H1 (cell line): ENCODE measurements around the gene HMX1. TPM values are rescaled to one million over a fixed set of nuclear protein-coding genes. Genes with fewer than 3 reads are reported as not detected.
A peak's percentile ranks its signal among the peaks of the same experiment; 100 is the strongest.

Source experiments
- CTCF ChIA-PET: fragments of 300-600 bp; sonication (Branson Sonifier 250); formaldehyde crosslinking; loops from one replicate; lab custom pipeline; 2021; ENCODE audit not compliant: partially characterized antibody; lab: Charles Lee
- POLR2A ChIA-PET: fragments of 300-600 bp; sonication (Branson Sonifier 250); formaldehyde crosslinking; loops from one replicate; lab custom pipeline; 2021; ENCODE audit warnings: inconsistent platforms; ENCODE audit not compliant: partially characterized antibody; lab: Charles Lee
- DNase-seq, 2 experiments: peaks; one replicate each; pipeline versions ENCODE4 v3.0.0 to v3.0.0-alpha.2; 2010 to 2022; ENCODE audit warnings: low spot score in 2 of 2, low read depth in 1 of 2, mixed read lengths in 1 of 2
- FAIRE-seq: peaks from 2 replicates; lab custom pipeline; 2011; peaks lifted over from hg19 to GRCh38; lab: Jason Lieb, UNC
- H2AFZ ChIP-seq: 2 replicates; pipeline ENCODE4 v1.8.1; 2012; ENCODE audit warnings: low read length, inconsistent platforms
- H2AK5ac ChIP-seq: 2 replicates; pipeline ENCODE4 v1.6.1; 2013; ENCODE audit warnings: low read depth, low read length
- H2BK120ac ChIP-seq: replicated peaks from 2 replicates; pipeline ENCODE3; 2013; ENCODE audit warnings: low read depth, low read length, inconsistent platforms
- H2BK12ac ChIP-seq: 2 replicates; pipeline ENCODE4 v1.6.1; 2013; ENCODE audit warnings: low read depth, low read length
- H2BK15ac ChIP-seq: 2 replicates; pipeline ENCODE4 v1.6.1; 2013; ENCODE audit warnings: low read length
- H2BK20ac ChIP-seq: 2 replicates; pipeline ENCODE4 v1.6.1; 2013; ENCODE audit warnings: low read length
- H2BK5ac ChIP-seq: 2 replicates; pipeline ENCODE4 v1.6.1; 2013; ENCODE audit warnings: low read depth, low read length
- H3K14ac ChIP-seq: 2 replicates; pipeline ENCODE4 v1.6.1; 2013; ENCODE audit warnings: inconsistent platforms; ENCODE audit not compliant: insufficient read length
- H3K18ac ChIP-seq: 2 replicates; pipeline ENCODE4 v1.6.1; 2013; ENCODE audit warnings: low read length; ENCODE audit errors: extremely low read depth
- H3K23ac ChIP-seq: 2 replicates; pipeline ENCODE4 v1.6.1; 2013; ENCODE audit warnings: inconsistent platforms; ENCODE audit not compliant: insufficient read length
- H3K23me2 ChIP-seq: 2 replicates; pipeline ENCODE4 v1.6.1; 2013; ENCODE audit warnings: low read depth, low read length
- H3K27ac ChIP-seq: 2 replicates; pipeline ENCODE4 v1.6.1; 2011; ENCODE audit warnings: low read depth, low read length, inconsistent platforms
- H3K27me3 ChIP-seq, 4 experiments: replicated peaks in 1 of 4; 1 replicate in 1 of 4; 2 replicates in 3 of 4; pipeline versions ENCODE4 v1.6.1 to v1.8.1; 2011 to 2013; ENCODE audit warnings: low read length in 3 of 4, mild to moderate bottlenecking in 3 of 4, inconsistent platforms in 2 of 4, mixed read lengths in 2 of 4, moderate library complexity in 1 of 4; ENCODE audit not compliant: control insufficient read depth in 3 of 4, insufficient read depth in 3 of 4; ENCODE audit errors: extremely low read depth in 1 of 4
- H3K36me3 ChIP-seq, 4 experiments: 2 replicates each; pipeline versions ENCODE4 v1.6.1 to v1.8.1; 2011 to 2013; ENCODE audit warnings: mild to moderate bottlenecking in 4 of 4, low read length in 3 of 4, moderate library complexity in 2 of 4, control low read depth in 1 of 4, inconsistent platforms in 1 of 4; ENCODE audit not compliant: insufficient read depth in 4 of 4, control insufficient read depth in 2 of 4
- H3K4ac ChIP-seq: replicated peaks from 2 replicates; pipeline ENCODE3; 2013; ENCODE audit warnings: low read length, low read depth, mixed read lengths, inconsistent platforms; ENCODE audit not compliant: insufficient read length
- H3K4me1 ChIP-seq, 4 experiments: replicated peaks in 1 of 4; 1 replicate in 1 of 4; 2 replicates in 3 of 4; pipeline versions ENCODE4 v1.6.1 to v1.8.1; 2011 to 2013; ENCODE audit warnings: low read length in 3 of 4, inconsistent platforms in 2 of 4, mixed read lengths in 1 of 4; ENCODE audit not compliant: insufficient read depth in 4 of 4, control insufficient read depth in 3 of 4
- H3K4me2 ChIP-seq, 2 experiments: 2 replicates each; pipeline versions ENCODE4 v1.6.1 to v1.8.1; 2011 to 2013; ENCODE audit warnings: low read depth in 2 of 2, low read length in 2 of 2, control low read depth in 1 of 2, inconsistent platforms in 1 of 2, mild to moderate bottlenecking in 1 of 2; ENCODE audit not compliant: insufficient read depth in 1 of 2
- H3K4me3 ChIP-seq, 4 experiments: fragments of 200-600, 300-600 bp in 1 of 4; sonication (generic), shearing (Covaris generic), sonication (Bioruptor Twin) in 1 of 4; 2 replicates each; pipeline versions ENCODE4 v1.5.1 to v1.8.1; 2011 to 2016; ENCODE audit warnings: low read length in 4 of 4, low read depth in 3 of 4, control low read depth in 2 of 4, inconsistent platforms in 2 of 4, mild to moderate bottlenecking in 2 of 4, mixed read lengths in 1 of 4, moderate library complexity in 1 of 4; ENCODE audit not compliant: insufficient read depth in 2 of 4; ENCODE audit errors: extremely low read depth in 1 of 4
- H3K56ac ChIP-seq: replicated peaks from 2 replicates; pipeline ENCODE3; 2013; ENCODE audit warnings: low read depth, mild to moderate bottlenecking, mixed read lengths, low read length, inconsistent platforms; ENCODE audit not compliant: insufficient read length
- H3K79me1 ChIP-seq: 2 replicates; pipeline ENCODE4 v1.6.1; 2013; ENCODE audit warnings: low read depth, low read length, control low read depth
- H3K79me2 ChIP-seq, 2 experiments: 2 replicates each; pipeline versions ENCODE4 v1.6.1 to v1.8.1; 2012 to 2013; ENCODE audit warnings: low read length in 2 of 2, mild to moderate bottlenecking in 2 of 2, inconsistent platforms in 1 of 2; ENCODE audit not compliant: insufficient read depth in 2 of 2, control insufficient read depth in 1 of 2
- H3K9ac ChIP-seq, 4 experiments: replicated peaks in 1 of 4; 1 replicate in 1 of 4; 2 replicates in 3 of 4; pipeline versions ENCODE4 v1.6.1 to v1.8.1; 2011 to 2013; ENCODE audit warnings: low read depth in 3 of 4, low read length in 3 of 4, control low read depth in 2 of 4, mild to moderate bottlenecking in 2 of 4, moderate library complexity in 2 of 4, inconsistent platforms in 1 of 4; ENCODE audit errors: extremely low read depth in 1 of 4
- H3K9me3 ChIP-seq, 2 experiments: 2 replicates each; pipeline versions ENCODE4 v1.6.1 to v1.8.1; 2012 to 2013; ENCODE audit warnings: mild to moderate bottlenecking in 2 of 2, moderate library complexity in 2 of 2, control low read depth in 1 of 2, inconsistent platforms in 1 of 2, low read depth in 1 of 2, low read length in 1 of 2, mixed read lengths in 1 of 2; ENCODE audit not compliant: insufficient read depth in 2 of 2
- H4K20me1 ChIP-seq, 2 experiments: replicated peaks in 1 of 2; 2 replicates each; pipeline versions ENCODE3 to v1.8.1; 2011 to 2013; ENCODE audit warnings: inconsistent platforms in 2 of 2, low read length in 2 of 2, mild to moderate bottlenecking in 1 of 2; ENCODE audit not compliant: insufficient read depth in 2 of 2, control insufficient read depth in 1 of 2
- H4K5ac ChIP-seq: 2 replicates; pipeline ENCODE4 v1.6.1; 2013; ENCODE audit warnings: low read length, low read depth, mixed read lengths, inconsistent platforms; ENCODE audit not compliant: insufficient read length
- H4K8ac ChIP-seq: 2 replicates; pipeline ENCODE4 v1.8.0; 2013; ENCODE audit warnings: mild to moderate bottlenecking, moderate library complexity, low read length, inconsistent platforms; ENCODE audit not compliant: insufficient read depth; ENCODE audit errors: extremely low read depth
- H4K91ac ChIP-seq: replicated peaks from 2 replicates; pipeline ENCODE3; 2013; ENCODE audit warnings: low read length, mixed read lengths, inconsistent platforms; ENCODE audit not compliant: insufficient read length
- BRCA1 ChIP-seq: IDR thresholded peaks from 2 replicates; pipeline ENCODE4 v1.6.1; 2012; ENCODE audit warnings: low read depth, low read length, improper control_type of control experiment
- E2F6 ChIP-seq: IDR thresholded peaks from 2 replicates; pipeline ENCODE4 v1.6.1; 2012; ENCODE audit warnings: inconsistent platforms
- EGR1 ChIP-seq: IDR thresholded peaks from 2 replicates; pipeline ENCODE4 v1.6.1; 2011; ENCODE audit warnings: low read depth, low read length, borderline replicate concordance
- EZH2 ChIP-seq: fragments of 200-600 bp; sonication (generic); IDR thresholded peaks from 2 replicates; pipeline ENCODE4 v1.7.1; 2012; ENCODE audit warnings: low read depth, mild to moderate bottlenecking, moderate library complexity, low read length, inconsistent platforms; ENCODE audit not compliant: severe bottlenecking
- KDM4A ChIP-seq: IDR thresholded peaks from one replicate; pipeline ENCODE4 v1.7.1; 2012; ENCODE audit warnings: low read depth, mild to moderate bottlenecking, moderate library complexity, low read length, inconsistent platforms; ENCODE audit not compliant: severe bottlenecking
- MAFK ChIP-seq: IDR thresholded peaks from 2 replicates; pipeline ENCODE4 v1.6.1; 2012; ENCODE audit warnings: low read depth, mild to moderate bottlenecking, improper control_type of control experiment, low read length
- RBBP5 ChIP-seq: IDR thresholded peaks from 2 replicates; pipeline ENCODE4 v1.7.1; 2012; ENCODE audit warnings: low read depth, mild to moderate bottlenecking, inconsistent platforms, low read length, moderate library complexity, borderline replicate concordance
- TCF12 ChIP-seq: IDR thresholded peaks from 2 replicates; pipeline ENCODE4 v1.6.1; 2011; ENCODE audit warnings: low read depth, mild to moderate bottlenecking, low read length
- YY1 ChIP-seq: IDR thresholded peaks from 2 replicates; pipeline ENCODE4 v1.6.1; 2011; ENCODE audit warnings: low read depth, mild to moderate bottlenecking, low read length
- WGBS, 2 experiments: shearing (Covaris generic) in 1 of 2; methylation state at CpG; one replicate each; pipeline versions ENCODE4 v1.1.6 to v1.1.7; 2013 to 2015; ENCODE audit warnings: low lambda C conversion rate in 2 of 2, mixed read lengths in 2 of 2, inconsistent platforms in 1 of 2, low coverage in 1 of 2, missing lambda C conversion rate in 1 of 2; ENCODE audit not compliant: insufficient replicate concordance in 2 of 2, insufficient coverage in 1 of 2, insufficient read length in 1 of 2; ENCODE audit errors: extremely low coverage in 1 of 2, missing lambda C conversion rate in 1 of 2; 5-methylcytosine and 5-hydroxymethylcytosine counted together
- polyA plus RNA-seq, 7 experiments: library from polyadenylated mRNA; depleted of rRNA in 3 of 7; stranded (reverse) in 5 of 7; unstranded in 2 of 7; fragments of >200 nt in 5 of 7; fragments of 200-250 nt in 2 of 7; gene quantifications; 1 replicate in 5 of 7; 2 replicates in 1 of 7; 4 replicates in 1 of 7; pipeline versions ENCODE4 v1.2.1 to v1.2.3, GENCODE V29; 2011 to 2013; ENCODE audit warnings: missing spikeins in 2 of 7, mixed read lengths in 2 of 7
- total RNA-seq: library from RNA; stranded (reverse); fragmentation: NEBNext Ultra II Directional; extraction: Animal tissue kit (Norgen Biotek cat#: 25700); gene quantifications from 2 replicates; pipeline ENCODE4 v1.2.1, GENCODE V29; 2021

HMX1 gene
- total and polyA plus RNA-seq, 2 of the 8 experiments (the other 6 are each of a cell fraction or from before 2014, with no cell fraction given): 0.26 TPM; not detected in 1

- Histone ChIP-seq H3K4me3 (no peak overlapping the region), H2AK5ac (no peak overlapping the region), H3K9ac (no peak overlapping the region), H3K79me1 (no peaks in the 10 kb centered on the region), H3K79me2 (no peaks in the 10 kb centered on the region), H4K20me1 (no peaks in the 10 kb centered on the region), H3K4me1 (peaks cover 0 to 6% (median 3%) of the 10 kb centered on the region in 4 experiments; a peak in 4 of 7 replicates), H4K5ac (no peak overlapping the region), H3K56ac (no peak overlapping the region), H4K8ac (no peak overlapping the region), H4K91ac (peak overlapping the region; percentile 37), H3K18ac (no peak overlapping the region), H3K4ac (no peak overlapping the region), H2BK15ac (no peak overlapping the region), H3K23me2 (no peaks in the 10 kb centered on the region), H2BK5ac (no peak overlapping the region), H3K14ac (no peak overlapping the region), H2BK20ac (no peak overlapping the region), H3K4me2 (no peak overlapping the region), H2BK12ac (no peak overlapping the region), H3K9me3 (no peaks in the 10 kb centered on the region), H2BK120ac (no peak overlapping the region), H3K36me3 (no peaks in the 10 kb centered on the region), H3K27me3 (no peaks in the 10 kb centered on the region), H2AFZ (no peak overlapping the region), H3K23ac (no peak overlapping the region), H3K27ac (no peak overlapping the region)
- POLR2A ChIA-PET: interaction anchor here (1.1 kb wide), 1 partner anchor 21 kb away, joined by 3 read pairs; no protein-coding TSS in a partner anchor
- WGBS, 2 experiments: 76% methylated on average over 11 of the region's 11 CpGs; no CpG with 5 or more reads in 1 of the 2 experiments
- peak in 1 of 2 experiments; percentile 45 for DNase-seq
- no peak for TF ChIP-seq MAFK
- TF ChIP-seq EGR1: no peak
- no peak for TF ChIP-seq EZH2
- no peak for TF ChIP-seq RBBP5
- TF ChIP-seq YY1: no peak
- TF ChIP-seq TCF12: no peak
- no peak for TF ChIP-seq BRCA1
- no peak for TF ChIP-seq E2F6
- TF ChIP-seq KDM4A: no peak
- no peak for FAIRE-seq
- CTCF ChIA-PET: interaction anchor here (0.7 to 2.5 kb wide), 3 partner anchors 17 to 147 kb away, joined by 3 to 9 read pairs (median 3); no protein-coding TSS in a partner anchor
Observed at GRCh38 chr4:8834681-8835220, 36.9 kb downstream of the HMX1 start.
